A549 (cell line): ENCODE results near the gene PRR20E.
"Not testable (repeated sequence)": the region's sequence is repeated elsewhere in the genome, so short reads cannot be mapped to it uniquely, and the experiment has no call there.

Experiments used
- CBX8 ChIP-seq: fragments of 200-600 bp; sonication (generic); IDR thresholded peaks from 2 replicates; pipeline ENCODE4 v1.6.1; 2016
- CTCF ChIP-seq: fragments of >200 bp; sonication (Bioruptor Twin); formaldehyde crosslinking; IDR thresholded peaks from 3 replicates; pipeline ENCODE4 v1.5.1; 2016
- EP300 ChIP-seq, 2 experiments: fragments of >200 bp; sonication (Bioruptor Twin); formaldehyde crosslinking; IDR thresholded peaks; 2 replicates in 1 of 2; 3 replicates in 1 of 2; pipeline ENCODE4 v1.6.1; 2016 to 2017
- MYC ChIP-seq: IDR thresholded peaks from 2 replicates; pipeline ENCODE4 v1.6.1; 2012; ENCODE audit warnings: mild to moderate bottlenecking, inconsistent platforms, low read length, improper control_type of control experiment, borderline replicate concordance
- POLR2AphosphoS2 ChIP-seq: conservative IDR thresholded peaks from 2 replicates; pipeline ENCODE4 v1.6.1; 2012; ENCODE audit warnings: low read length, improper control_type of control experiment, inconsistent platforms
- ZFP36 ChIP-seq: fragments of 450-650 bp; IDR thresholded peaks from 2 replicates; pipeline ENCODE4 v1.6.1; 2014; ENCODE audit warnings: borderline replicate concordance; ENCODE audit not compliant: partially characterized antibody
- TF ChIP-seq, protein P1 (sequence below): fragments of 200-600 bp; sonication (generic); IDR thresholded peaks from 2 replicates; pipeline ENCODE4 v1.6.1; 2016; ENCODE audit warnings: antibody characterized with exemption, mild to moderate bottlenecking, moderate library complexity

GRCh38 chr13:57139781-57140180, 27.2 kb upstream of the PRR20E start:
- not testable (repeated sequence) for TF ChIP-seq CTCF; CBX8; POLR2AphosphoS2; EP300 (IDR thresholded peaks at IDR 0.05); MYC; ZFP36
- TF ChIP-seq, protein P1, sequence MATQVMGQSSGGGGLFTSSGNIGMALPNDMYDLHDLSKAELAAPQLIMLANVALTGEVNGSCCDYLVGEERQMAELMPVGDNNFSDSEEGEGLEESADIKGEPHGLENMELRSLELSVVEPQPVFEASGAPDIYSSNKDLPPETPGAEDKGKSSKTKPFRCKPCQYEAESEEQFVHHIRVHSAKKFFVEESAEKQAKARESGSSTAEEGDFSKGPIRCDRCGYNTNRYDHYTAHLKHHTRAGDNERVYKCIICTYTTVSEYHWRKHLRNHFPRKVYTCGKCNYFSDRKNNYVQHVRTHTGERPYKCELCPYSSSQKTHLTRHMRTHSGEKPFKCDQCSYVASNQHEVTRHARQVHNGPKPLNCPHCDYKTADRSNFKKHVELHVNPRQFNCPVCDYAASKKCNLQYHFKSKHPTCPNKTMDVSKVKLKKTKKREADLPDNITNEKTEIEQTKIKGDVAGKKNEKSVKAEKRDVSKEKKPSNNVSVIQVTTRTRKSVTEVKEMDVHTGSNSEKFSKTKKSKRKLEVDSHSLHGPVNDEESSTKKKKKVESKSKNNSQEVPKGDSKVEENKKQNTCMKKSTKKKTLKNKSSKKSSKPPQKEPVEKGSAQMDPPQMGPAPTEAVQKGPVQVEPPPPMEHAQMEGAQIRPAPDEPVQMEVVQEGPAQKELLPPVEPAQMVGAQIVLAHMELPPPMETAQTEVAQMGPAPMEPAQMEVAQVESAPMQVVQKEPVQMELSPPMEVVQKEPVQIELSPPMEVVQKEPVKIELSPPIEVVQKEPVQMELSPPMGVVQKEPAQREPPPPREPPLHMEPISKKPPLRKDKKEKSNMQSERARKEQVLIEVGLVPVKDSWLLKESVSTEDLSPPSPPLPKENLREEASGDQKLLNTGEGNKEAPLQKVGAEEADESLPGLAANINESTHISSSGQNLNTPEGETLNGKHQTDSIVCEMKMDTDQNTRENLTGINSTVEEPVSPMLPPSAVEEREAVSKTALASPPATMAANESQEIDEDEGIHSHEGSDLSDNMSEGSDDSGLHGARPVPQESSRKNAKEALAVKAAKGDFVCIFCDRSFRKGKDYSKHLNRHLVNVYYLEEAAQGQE, result not testable (repeated sequence)
